ENCODE measurements around the gene HGS. TPM values are rescaled to one million over a fixed set of nuclear protein-coding genes. Genes with fewer than 3 reads are reported as not detected.

HGS gene
- total and polyA plus RNA-seq, 2 of the 13 experiments (the other 11 are each of a cell fraction or from before 2014, with no cell fraction given), result 73.3 to 78.1 TPM

DNA sequence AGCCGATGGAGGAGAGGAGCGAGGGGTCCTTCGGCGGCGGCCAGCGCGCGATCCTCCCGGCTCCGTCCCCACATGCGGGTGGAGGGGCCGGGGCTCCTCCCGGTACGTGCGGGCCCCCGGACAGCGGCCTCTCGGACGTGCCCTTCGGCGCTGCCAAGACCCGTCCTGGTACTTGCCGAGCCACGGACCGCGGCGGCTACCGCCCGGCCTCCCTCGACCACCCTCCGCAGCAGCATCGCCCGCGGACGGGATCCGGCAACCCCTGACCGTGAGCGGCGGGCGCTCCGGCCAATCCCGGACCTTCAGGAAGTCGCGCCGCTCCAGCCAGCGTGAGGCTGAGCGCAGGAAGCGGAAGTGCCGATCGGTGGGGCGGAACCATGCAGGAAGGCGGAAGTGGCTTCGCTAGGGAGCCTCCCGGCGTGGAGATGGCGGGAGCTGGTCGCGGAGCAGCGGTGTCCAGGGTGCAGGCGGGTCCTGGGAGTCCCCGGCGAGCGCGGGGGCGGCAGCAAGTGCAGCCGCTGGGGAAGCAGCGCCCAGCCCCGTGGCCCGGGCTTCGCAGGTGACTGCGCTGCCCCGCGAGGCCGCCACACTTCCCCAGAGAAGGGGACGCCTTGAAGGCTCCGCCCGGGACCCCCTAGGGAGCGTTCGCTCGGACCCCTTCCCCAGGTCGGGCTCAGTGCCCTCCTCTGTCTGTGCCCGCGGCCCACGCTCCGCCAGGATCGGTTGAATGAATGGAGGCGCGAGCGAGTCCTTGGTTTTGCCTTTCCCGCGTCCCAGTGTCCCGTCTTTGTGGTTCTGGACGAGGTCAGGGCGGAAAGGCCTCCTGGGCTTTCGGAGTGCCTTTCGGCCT is 17.2 kb upstream of the HGS start, which contains the start of the genes CCDC137 and OXLD1 (continued):
- TF ChIP-seq, protein P1, sequence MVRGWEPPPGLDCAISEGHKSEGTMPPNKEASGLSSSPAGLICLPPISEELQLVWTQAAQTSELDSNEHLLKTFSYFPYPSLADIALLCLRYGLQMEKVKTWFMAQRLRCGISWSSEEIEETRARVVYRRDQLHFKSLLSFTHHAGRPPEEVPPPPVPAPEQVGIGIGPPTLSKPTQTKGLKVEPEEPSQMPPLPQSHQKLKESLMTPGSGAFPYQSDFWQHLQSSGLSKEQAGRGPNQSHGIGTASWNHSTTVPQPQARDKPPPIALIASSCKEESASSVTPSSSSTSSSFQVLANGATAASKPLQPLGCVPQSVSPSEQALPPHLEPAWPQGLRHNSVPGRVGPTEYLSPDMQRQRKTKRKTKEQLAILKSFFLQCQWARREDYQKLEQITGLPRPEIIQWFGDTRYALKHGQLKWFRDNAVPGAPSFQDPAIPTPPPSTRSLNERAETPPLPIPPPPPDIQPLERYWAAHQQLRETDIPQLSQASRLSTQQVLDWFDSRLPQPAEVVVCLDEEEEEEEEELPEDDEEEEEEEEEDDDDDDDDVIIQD (CRISPR knock-in tag; IDR thresholded peaks at IDR 0.05; ENCODE audit: low read depth), result no peak
- TF ChIP-seq KLF9 (CRISPR knock-in tag; IDR thresholded peaks at IDR 0.05; ENCODE audit: low read depth) (0 out of 2 replicates have a peak, but pooled peaks have one; percentile 37), ZNF788 (CRISPR knock-in tag; IDR thresholded peaks at IDR 0.05; ENCODE audit: borderline replicate concordance) (peak; percentile 88; the same call in 1 of the 2 replicates), CREM (IDR thresholded peaks at IDR 0.05) (peak; percentile 54), CREM (CRISPR knock-in tag; IDR thresholded peaks at IDR 0.05) (no peak), RFX3 (CRISPR knock-in tag; IDR thresholded peaks at IDR 0.05) (peak; percentile 28; the same call in 1 of the 2 replicates), ZNF749 (CRISPR knock-in tag; IDR thresholded peaks at IDR 0.05; ENCODE audit: borderline replicate concordance) (no peak; the same call in 1 of the 2 replicates), ESRRA (CRISPR knock-in tag; IDR thresholded peaks at IDR 0.05; ENCODE audit: low read depth) (peak; percentile 68), ZNF577 (CRISPR knock-in tag; IDR thresholded peaks at IDR 0.05; ENCODE audit: borderline replicate concordance, low read depth) (no peak; the same call in 1 of the 2 replicates), NCOA2 (CRISPR knock-in tag; IDR thresholded peaks at IDR 0.05) (0 out of 2 replicates have a peak, but pooled peaks have one; percentile 17), ZFX (CRISPR knock-in tag; IDR thresholded peaks at IDR 0.05; ENCODE audit: low read depth) (peak; percentile 79), ZNF296 (CRISPR knock-in tag; conservative IDR thresholded peaks at IDR 0.05) (no peak), SMARCC2 (IDR thresholded peaks at IDR 0.05) (no peak), ZFP1 (CRISPR knock-in tag; IDR thresholded peaks at IDR 0.05) (no peak; the same call in 1 of the 2 replicates)
- TF ChIP-seq, protein P2, sequence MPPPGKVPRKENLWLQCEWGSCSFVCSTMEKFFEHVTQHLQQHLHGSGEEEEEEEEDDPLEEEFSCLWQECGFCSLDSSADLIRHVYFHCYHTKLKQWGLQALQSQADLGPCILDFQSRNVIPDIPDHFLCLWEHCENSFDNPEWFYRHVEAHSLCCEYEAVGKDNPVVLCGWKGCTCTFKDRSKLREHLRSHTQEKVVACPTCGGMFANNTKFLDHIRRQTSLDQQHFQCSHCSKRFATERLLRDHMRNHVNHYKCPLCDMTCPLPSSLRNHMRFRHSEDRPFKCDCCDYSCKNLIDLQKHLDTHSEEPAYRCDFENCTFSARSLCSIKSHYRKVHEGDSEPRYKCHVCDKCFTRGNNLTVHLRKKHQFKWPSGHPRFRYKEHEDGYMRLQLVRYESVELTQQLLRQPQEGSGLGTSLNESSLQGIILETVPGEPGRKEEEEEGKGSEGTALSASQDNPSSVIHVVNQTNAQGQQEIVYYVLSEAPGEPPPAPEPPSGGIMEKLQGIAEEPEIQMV (CRISPR knock-in tag; IDR thresholded peaks at IDR 0.05; ENCODE audit: low read depth), result peak; percentile 84
- TF ChIP-seq, protein P3, sequence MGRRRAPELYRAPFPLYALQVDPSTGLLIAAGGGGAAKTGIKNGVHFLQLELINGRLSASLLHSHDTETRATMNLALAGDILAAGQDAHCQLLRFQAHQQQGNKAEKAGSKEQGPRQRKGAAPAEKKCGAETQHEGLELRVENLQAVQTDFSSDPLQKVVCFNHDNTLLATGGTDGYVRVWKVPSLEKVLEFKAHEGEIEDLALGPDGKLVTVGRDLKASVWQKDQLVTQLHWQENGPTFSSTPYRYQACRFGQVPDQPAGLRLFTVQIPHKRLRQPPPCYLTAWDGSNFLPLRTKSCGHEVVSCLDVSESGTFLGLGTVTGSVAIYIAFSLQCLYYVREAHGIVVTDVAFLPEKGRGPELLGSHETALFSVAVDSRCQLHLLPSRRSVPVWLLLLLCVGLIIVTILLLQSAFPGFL (CRISPR knock-in tag; IDR thresholded peaks at IDR 0.05), result no peak; the same call in 1 of the 2 replicates
- TF ChIP-seq, protein P4, sequence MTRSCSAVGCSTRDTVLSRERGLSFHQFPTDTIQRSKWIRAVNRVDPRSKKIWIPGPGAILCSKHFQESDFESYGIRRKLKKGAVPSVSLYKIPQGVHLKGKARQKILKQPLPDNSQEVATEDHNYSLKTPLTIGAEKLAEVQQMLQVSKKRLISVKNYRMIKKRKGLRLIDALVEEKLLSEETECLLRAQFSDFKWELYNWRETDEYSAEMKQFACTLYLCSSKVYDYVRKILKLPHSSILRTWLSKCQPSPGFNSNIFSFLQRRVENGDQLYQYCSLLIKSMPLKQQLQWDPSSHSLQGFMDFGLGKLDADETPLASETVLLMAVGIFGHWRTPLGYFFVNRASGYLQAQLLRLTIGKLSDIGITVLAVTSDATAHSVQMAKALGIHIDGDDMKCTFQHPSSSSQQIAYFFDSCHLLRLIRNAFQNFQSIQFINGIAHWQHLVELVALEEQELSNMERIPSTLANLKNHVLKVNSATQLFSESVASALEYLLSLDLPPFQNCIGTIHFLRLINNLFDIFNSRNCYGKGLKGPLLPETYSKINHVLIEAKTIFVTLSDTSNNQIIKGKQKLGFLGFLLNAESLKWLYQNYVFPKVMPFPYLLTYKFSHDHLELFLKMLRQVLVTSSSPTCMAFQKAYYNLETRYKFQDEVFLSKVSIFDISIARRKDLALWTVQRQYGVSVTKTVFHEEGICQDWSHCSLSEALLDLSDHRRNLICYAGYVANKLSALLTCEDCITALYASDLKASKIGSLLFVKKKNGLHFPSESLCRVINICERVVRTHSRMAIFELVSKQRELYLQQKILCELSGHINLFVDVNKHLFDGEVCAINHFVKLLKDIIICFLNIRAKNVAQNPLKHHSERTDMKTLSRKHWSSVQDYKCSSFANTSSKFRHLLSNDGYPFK (CRISPR knock-in tag; IDR thresholded peaks at IDR 0.05; ENCODE audit: borderline replicate concordance), result peak; percentile 95
